Spleen (tissue), 7 donors: Measurements from ENCODE around the gene RAB11FIP5.

ENCODE experiments used
- POLR2AphosphoS5 ChIP-seq, 3 donors: sonication (generic); formaldehyde crosslinking; IDR thresholded peaks; one replicate each; pipeline ENCODE4 v1.5.1; 2017; ENCODE audit warnings: antibody characterized with exemption in 3 of 3
- TF ChIP-seq, protein P1 (sequence below), 11 experiments: fragments of 200-600 bp in 7 of 11; fragments of 450-650 bp in 4 of 11; sonication (generic) in 4 of 11; IDR thresholded peaks in 8 of 11; conservative IDR thresholded peaks in 3 of 11; 1 replicate in 7 of 11; 2 replicates in 4 of 11; pipeline versions ENCODE4 v1.4.0 to v1.8.0; 2016 to 2021; ENCODE audit warnings: antibody characterized with exemption in 11 of 11, inconsistent platforms in 4 of 11, mild to moderate bottlenecking in 1 of 11
- donor health status: DM: no; HTN: no; CAD: no; lungs with moderate emphysema.
- donor health status: DM: no; HTN: no; CAD: no.
- donor health status: DM: no; HTN: no; CAD: no.

DNA sequence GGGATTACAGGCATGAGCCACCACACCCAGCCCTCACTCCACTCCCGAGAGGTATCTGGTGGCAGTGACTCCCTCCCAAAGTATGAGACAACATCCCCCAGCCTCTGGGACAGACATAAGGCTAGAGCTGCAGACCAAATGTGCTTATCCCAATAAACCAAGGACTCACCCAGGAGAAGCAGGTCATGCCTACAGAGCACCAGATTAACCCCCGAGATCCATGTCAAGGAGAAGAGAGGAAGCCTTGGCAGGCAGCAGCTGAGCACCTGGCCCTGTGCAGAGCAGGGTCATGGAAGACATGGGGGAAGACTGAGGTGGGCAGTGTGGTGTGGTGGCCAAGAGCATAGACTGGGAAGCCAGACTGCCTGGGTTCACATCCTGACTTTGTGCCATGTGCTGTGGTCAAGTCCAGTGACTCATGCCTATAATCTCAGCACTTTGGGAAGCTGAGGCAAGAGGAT lies 7.2 kb downstream of the RAB11FIP5 start:
- no peak for TF ChIP-seq POLR2AphosphoS5 (IDR thresholded peaks at IDR 0.05)
- TF ChIP-seq, protein P1, sequence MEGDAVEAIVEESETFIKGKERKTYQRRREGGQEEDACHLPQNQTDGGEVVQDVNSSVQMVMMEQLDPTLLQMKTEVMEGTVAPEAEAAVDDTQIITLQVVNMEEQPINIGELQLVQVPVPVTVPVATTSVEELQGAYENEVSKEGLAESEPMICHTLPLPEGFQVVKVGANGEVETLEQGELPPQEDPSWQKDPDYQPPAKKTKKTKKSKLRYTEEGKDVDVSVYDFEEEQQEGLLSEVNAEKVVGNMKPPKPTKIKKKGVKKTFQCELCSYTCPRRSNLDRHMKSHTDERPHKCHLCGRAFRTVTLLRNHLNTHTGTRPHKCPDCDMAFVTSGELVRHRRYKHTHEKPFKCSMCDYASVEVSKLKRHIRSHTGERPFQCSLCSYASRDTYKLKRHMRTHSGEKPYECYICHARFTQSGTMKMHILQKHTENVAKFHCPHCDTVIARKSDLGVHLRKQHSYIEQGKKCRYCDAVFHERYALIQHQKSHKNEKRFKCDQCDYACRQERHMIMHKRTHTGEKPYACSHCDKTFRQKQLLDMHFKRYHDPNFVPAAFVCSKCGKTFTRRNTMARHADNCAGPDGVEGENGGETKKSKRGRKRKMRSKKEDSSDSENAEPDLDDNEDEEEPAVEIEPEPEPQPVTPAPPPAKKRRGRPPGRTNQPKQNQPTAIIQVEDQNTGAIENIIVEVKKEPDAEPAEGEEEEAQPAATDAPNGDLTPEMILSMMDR (IDR thresholded peaks at IDR 0.05 in 8 of 11, conservative IDR thresholded peaks at IDR 0.05 in 3 of 11): no peak
